Duodenal mucosa (tissue), 2 donors: ENCODE data around the gene HSPA1B.
"Not testable (repeated sequence)": the region's sequence is repeated elsewhere in the genome, so short reads cannot be mapped to it uniquely, and the experiment has no call there.

Experiments used
- H3K27ac ChIP-seq: one replicate; pipeline ENCODE4 v1.7.0; 2013; ENCODE audit warnings: low read depth, low read length
- H3K27me3 ChIP-seq, 2 donors: one replicate each; pipeline ENCODE4 v1.7.0; 2013; ENCODE audit warnings: low read length in 2 of 2, control low read depth in 1 of 2; ENCODE audit not compliant: insufficient read depth in 2 of 2, control insufficient read depth in 1 of 2
- H3K36me3 ChIP-seq, 2 donors: one replicate each; pipeline ENCODE4 v1.7.0; 2013; ENCODE audit warnings: low read length in 2 of 2, control low read depth in 1 of 2; ENCODE audit not compliant: insufficient read depth in 2 of 2, control insufficient read depth in 1 of 2
- H3K4me1 ChIP-seq, 2 donors: one replicate each; pipeline ENCODE4 v1.7.0; 2013; ENCODE audit warnings: low read length in 2 of 2, control low read depth in 1 of 2; ENCODE audit not compliant: insufficient read depth in 2 of 2, control insufficient read depth in 1 of 2
- H3K4me3 ChIP-seq, 2 donors: one replicate each; pipeline ENCODE4 v1.7.0; 2013; ENCODE audit warnings: low read length in 2 of 2, low read depth in 1 of 2
- H3K9ac ChIP-seq, 2 donors: one replicate each; pipeline ENCODE4 v1.7.0; 2013; ENCODE audit warnings: low read length in 2 of 2, low read depth in 1 of 2
- H3K9me3 ChIP-seq, 2 donors: one replicate each; pipeline ENCODE4 v1.7.0; 2013; ENCODE audit warnings: low read length in 2 of 2, control low read depth in 1 of 2; ENCODE audit not compliant: control insufficient read depth in 1 of 2

Gene HSPA1B

GRCh38 chr6:31851980-31852718, 24.6 kb downstream of the HSPA1B start:
- not testable (repeated sequence) for H3K27me3 ChIP-seq, H3K4me3 ChIP-seq, H3K27ac ChIP-seq, H3K4me1 ChIP-seq, H3K36me3 ChIP-seq, H3K9me3 ChIP-seq, H3K9ac ChIP-seq

- H3K27me3 ChIP-seq, H3K27ac ChIP-seq, H3K4me1 ChIP-seq, H3K9ac ChIP-seq, H3K9me3 ChIP-seq, H3K4me3 ChIP-seq: not testable (repeated sequence)
- peaks cover 18 to 34% of the 10 kb centered on the region in 2 donors for H3K36me3 ChIP-seq
Observed at GRCh38 chr6:31857774-31858173, 30.2 kb downstream of the HSPA1B start.

DNA sequence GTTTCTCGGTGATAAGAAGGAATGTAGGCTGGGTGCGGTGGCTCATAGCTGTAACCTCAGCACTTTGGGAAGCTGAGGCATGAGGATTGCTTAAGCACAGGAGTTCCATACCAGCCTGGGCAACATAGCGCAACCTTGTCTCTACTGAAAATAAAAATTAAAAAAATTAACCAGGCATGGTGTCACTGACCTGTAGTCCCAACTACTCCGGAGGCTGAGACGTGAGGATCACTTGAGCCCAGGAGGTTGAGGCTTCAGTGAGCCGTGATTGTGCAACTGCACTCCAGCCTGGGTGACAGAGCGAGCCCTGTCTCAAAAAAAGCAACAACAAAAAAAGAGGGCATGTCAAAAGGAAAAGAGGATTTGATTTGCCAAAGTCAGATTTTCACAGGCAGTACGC, 31.2 kb downstream of the HSPA1B start:
- Histone ChIP-seq H3K27me3 (no peaks in the 10 kb centered on the region), H3K36me3 (peaks cover 18 to 34% of the 10 kb centered on the region in 2 donors), H3K4me1 (peaks cover 6 to 14% of the 10 kb centered on the region in 2 donors), H3K4me3 (no peak overlapping the region), H3K9ac (no peak overlapping the region), H3K27ac (no peak overlapping the region), H3K9me3 (no peaks in the 10 kb centered on the region)

GRCh38 chr6:31859923-31860322, 32.4 kb downstream of the HSPA1B start:
- H3K27me3 ChIP-seq = no peaks in the 10 kb centered on the region
- peaks cover 6 to 14% of the 10 kb centered on the region in 2 donors for H3K4me1 ChIP-seq
- H3K9ac ChIP-seq = no peak overlapping the region
- H3K4me3 ChIP-seq = no peak overlapping the region
- peaks cover 18 to 34% of the 10 kb centered on the region in 2 donors for H3K36me3 ChIP-seq
- no peak overlapping the region for H3K27ac ChIP-seq
- no peaks in the 10 kb centered on the region for H3K9me3 ChIP-seq

DNA sequence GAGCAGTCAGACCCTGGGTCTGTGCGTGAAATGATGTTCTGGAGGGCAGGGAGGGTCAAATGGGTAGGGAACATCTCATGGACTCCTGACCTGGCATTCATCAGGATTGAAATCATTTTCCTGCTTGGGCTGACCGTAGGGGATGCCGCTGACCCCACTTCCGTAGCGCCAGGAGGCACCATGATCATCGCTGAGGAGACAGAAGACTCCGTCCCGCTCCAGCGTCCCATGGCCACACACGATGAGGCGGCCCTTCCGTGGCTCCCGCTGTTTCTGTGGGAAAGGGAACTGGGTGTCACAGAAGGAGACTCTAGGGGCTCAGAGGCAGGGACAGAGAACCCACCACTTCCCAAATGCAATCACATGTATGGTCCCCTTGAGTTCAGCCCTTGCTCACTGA, 32.8 kb downstream of the HSPA1B start:
- Histone ChIP-seq H3K4me1 (peaks cover 6 to 14% of the 10 kb centered on the region in 2 donors), H3K9ac (no peak overlapping the region), H3K9me3 (no peaks in the 10 kb centered on the region), H3K36me3 (peaks cover 18 to 37% of the 10 kb centered on the region in 2 donors), H3K27me3 (no peaks in the 10 kb centered on the region), H3K27ac (no peak overlapping the region), H3K4me3 (no peak overlapping the region)

- H3K4me1 ChIP-seq = peaks cover 6 to 14% of the 10 kb centered on the region in 2 donors
- H3K9ac ChIP-seq = no peak overlapping the region
- H3K36me3 ChIP-seq = peaks cover 18 to 45% of the 10 kb centered on the region in 2 donors
- no peak overlapping the region for H3K27ac ChIP-seq
- H3K4me3 ChIP-seq = no peak overlapping the region
- H3K9me3 ChIP-seq = no peaks in the 10 kb centered on the region
- no peaks in the 10 kb centered on the region for H3K27me3 ChIP-seq
Observed at GRCh38 chr6:31861150-31861549, 33.6 kb downstream of the HSPA1B start.

DNA sequence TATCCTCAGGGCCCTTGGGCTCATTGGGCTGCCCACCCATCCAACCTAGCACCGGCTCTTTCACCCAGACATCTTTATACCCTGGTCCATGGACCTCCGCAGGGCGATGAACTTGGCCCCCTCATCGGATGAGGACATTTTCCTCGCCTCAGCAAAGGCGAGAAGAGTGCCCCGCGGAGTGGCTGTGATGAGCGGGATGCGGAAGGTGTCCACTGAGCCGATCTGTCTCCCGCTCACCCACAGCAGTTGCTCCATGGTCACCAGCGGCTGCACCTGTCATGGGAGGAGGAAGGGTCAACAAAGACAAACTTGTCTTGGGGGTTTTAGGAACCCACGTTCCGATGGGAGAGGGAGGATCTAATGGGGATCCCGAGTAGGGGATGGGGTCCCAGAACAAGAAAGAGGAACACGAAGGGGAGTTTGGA, 34.4 kb downstream of the HSPA1B start:
- peak overlapping the region; percentile 83 to 98 for H3K9ac ChIP-seq
- H3K4me1 ChIP-seq = peaks cover 6 to 14% of the 10 kb centered on the region in 2 donors
- H3K27me3 ChIP-seq = no peaks in the 10 kb centered on the region
- no peak overlapping the region for H3K27ac ChIP-seq
- peaks cover 18 to 46% of the 10 kb centered on the region in 2 donors for H3K36me3 ChIP-seq
- no peaks in the 10 kb centered on the region for H3K9me3 ChIP-seq
- H3K4me3 ChIP-seq = peak overlapping the region; percentile 80 to 94

- Histone ChIP-seq H3K4me1 (peaks cover 6 to 14% of the 10 kb centered on the region in 2 donors), H3K27me3 (no peaks in the 10 kb centered on the region), H3K27ac (peak within 1 kb of the TSS; percentile 86), H3K9me3 (no peaks in the 10 kb centered on the region), H3K9ac (peak within 1 kb of the TSS; percentile 83 to 98), H3K36me3 (peaks cover 13 to 40% of the 10 kb centered on the region in 2 donors), H3K4me3 (peak within 1 kb of the TSS; percentile 80 to 94)
Observed at GRCh38 chr6:31862344-31863235, 35.1 kb downstream of the HSPA1B start, which contains the start of gene NEU1. NEU1 (minus strand) TSS chr6:31862821; CDS start chr6:31862776, 45 bp downstream.

DNA sequence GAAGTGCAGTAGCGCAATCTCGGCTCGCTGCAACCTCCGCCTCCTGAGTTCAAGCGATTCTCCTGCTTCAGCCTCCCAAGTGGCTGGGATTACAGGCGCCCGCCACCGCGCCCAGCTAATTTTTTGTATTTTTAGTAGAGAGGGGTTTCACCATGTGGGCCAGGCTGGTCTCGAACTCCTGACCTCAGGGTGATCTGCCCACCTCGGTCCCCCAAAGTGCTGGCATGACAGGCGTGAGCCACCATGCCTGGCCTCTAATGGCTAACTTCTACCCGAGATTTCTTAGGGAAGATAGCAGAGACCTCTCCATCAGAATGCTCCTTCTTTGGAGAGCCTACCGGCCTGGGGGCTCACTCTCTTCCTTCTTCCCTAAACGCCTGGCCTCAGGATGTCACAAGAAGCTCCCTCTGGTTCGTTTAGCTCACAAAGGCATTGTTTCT, 36.6 kb downstream of the HSPA1B start:
- H3K9ac ChIP-seq = peak overlapping the region in 1 of 2 donors; percentile 48
- peak overlapping the region; percentile 41 to 48 for H3K4me3 ChIP-seq
- H3K27me3 ChIP-seq, H3K9me3 ChIP-seq, H3K27ac ChIP-seq: not testable (repeated sequence)
- H3K4me1 ChIP-seq = peaks cover 6 to 14% of the 10 kb centered on the region in 2 donors
- peaks cover 12 to 41% of the 10 kb centered on the region in 2 donors for H3K36me3 ChIP-seq

- Histone ChIP-seq H3K36me3 (peaks cover 8 to 36% of the 10 kb centered on the region in 2 donors), H3K4me3 (no peak overlapping the region), H3K27me3 (no peaks in the 10 kb centered on the region), H3K27ac (no peak overlapping the region), H3K9ac (no peak overlapping the region), H3K4me1 (peaks cover 6 to 14% of the 10 kb centered on the region in 2 donors), H3K9me3 (no peaks in the 10 kb centered on the region)
Observed at GRCh38 chr6:31864818-31865204, 37.3 kb downstream of the HSPA1B start.
